Activated CD8-positive, alpha-beta memory T cell treated with anti-CD3 and anti-CD28 coated beads for 48 hours (primary cell): Measurements from ENCODE around the gene BCO1.

Experiments
- DNase-seq, 3 experiments: peaks; one replicate each; pipeline ENCODE4 v3.0.0-alpha.2; 2020; ENCODE audit warnings: low read depth in 2 of 3, low spot score in 2 of 3

The BCO1 gene

GRCh38 chr16:81232740-81233367 lies 5.6 kb upstream of the BCO1 start:
- no peak for DNase-seq

DNA sequence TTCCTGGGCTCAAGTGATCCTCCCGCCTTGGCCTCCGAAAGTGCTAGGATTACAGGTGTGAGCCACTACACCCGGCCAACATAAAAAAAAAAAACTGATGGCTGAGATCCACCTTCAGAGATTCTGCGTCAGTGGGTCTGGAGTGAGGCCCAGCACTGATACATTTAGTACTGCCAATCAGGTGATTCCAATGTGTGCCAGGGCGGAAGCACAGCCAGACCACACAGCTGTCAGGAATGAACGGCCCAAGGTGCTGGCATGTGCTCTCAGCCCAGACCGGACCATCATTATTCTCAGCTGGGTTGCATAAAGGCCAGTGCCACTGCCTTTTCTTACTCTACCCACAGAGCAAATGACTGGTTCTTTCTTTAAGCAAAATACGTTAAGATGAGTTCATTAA lies 1.2 kb upstream of the BCO1 start:
- no peak for DNase-seq

- no peak for DNase-seq
Observed at GRCh38 chr16:81237942-81238295, 570 bp upstream of the BCO1 start.

- DNase-seq, result no peak
Observed at GRCh38 chr16:81239367-81240121, 1.1 kb downstream of the BCO1 start.

DNA sequence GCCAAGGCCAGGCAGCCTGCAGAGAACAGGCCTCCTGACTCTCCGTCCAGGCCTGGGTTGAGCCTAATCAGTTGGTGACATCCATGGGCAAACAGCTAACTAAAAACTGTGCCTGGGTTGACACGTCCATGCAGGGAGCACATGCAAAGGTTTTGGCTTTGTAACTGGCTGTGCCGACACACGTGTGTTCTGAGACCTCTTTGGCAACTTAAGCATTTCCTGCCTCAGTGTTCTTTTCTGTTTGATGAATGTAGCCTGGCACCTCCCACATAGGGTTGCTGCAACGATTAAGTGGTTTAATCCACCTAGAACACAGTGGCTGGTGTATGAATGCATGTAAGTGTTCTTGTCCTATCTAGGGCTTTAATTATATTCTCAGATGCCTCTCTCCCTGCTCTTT lies 3.2 kb downstream of the BCO1 start:
- DNase-seq, result no peak

DNA sequence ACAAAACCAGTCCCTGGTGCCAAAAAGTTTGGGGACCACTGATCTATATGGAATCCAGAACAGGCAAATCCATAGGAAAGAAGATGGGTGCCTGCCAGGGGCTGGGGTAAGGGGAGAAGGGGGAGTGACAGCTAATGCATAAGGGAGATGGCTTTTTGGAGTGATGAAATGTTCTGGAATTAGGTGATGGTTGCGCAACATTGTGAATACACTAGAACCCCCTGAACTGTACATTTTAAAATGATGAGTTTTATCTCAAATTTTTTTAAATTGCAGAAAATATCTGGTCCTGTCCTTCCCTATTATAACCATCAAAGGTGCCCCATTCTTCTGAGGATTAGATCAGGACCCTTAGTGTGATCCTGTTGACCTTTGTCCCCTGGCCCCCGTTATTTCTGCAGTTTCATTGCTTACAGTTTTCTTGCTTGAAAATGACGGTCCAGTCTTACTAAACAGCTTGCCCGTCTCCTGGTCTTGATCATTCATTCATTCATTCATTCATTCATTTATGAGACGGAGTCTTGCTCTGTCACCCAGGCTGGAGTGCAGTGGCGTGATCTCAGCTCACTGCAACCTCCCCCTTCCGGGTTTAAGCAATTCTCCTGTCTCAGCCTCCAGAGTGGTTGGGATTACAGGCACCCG lies 4.6 kb downstream of the BCO1 start:
- no peak for DNase-seq

DNA sequence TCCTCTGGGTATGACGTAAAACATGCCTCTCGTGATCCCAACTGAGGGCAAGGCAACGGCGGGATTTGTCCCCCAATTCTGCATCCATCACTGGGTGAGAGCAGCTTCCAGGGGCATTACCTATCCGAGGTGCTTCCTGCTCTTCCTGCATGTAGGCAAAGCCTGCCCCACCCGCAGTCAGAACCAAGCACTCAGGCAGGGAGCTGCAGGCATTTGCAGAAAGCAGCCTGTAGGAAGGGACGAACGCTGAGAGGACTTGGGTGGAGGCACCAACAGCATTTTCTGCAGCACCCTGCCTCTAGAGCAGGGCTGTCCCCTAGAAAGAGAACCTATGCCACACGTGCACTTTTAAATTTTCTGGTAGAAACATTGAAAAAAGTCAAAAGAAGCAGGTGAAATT lies 5.5 kb downstream of the BCO1 start:
- DNase-seq, result no peak

DNA sequence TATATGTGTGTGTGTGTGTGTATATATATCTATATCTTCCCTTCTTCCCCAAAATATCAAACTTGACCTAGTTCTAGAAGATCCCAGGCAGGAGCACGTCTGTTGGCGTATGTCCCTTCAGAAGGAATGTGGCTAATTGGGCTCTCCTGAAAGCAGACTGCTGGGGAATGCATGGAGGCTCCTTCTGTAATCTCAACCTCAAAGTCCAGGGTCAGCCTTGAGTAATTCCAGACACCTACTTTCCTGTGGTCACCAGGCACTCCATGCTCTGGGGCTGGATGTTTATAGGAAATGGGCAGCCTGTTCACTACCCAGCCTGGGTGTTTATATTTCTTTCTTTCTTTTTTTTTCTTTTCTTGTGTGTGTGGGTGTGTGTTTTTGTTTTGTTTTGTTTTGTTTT lies 13.4 kb downstream of the BCO1 start:
- DNase-seq, result no peak

- no peak for DNase-seq
Observed at GRCh38 chr16:81253141-81253540, 14.7 kb downstream of the BCO1 start.

DNA sequence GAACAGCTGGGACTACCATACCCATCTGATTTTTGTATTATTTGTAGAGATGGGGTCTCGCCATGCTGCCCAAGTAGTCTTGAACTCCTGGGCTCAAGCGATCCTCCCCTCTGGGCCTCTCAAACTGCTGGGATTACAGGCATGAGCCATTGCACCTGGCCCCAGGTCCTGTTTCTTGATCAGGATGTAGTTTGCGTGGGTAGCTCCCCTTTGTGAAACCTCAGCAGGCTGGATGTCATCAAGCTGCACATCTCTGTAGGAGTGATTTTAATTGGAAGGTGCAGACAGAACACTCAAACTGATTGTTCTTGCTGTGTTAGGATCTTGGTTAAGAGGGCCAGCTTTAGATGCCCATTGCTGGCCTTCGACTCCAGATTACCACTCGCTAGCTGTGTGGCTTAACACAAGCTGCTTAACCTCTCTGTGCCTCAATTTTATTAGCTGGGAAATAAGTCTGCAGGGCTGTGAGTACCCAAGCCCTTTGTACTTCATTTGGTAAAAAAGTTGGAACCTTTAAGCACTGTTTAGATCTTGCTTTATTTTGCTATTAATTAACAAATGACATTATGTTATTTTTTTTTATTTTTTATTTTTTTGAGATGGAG lies 16.5 kb downstream of the BCO1 start:
- DNase-seq, result no peak

- DNase-seq, result no peak
Observed at GRCh38 chr16:81259916-81260315, 21.4 kb downstream of the BCO1 start.

DNA sequence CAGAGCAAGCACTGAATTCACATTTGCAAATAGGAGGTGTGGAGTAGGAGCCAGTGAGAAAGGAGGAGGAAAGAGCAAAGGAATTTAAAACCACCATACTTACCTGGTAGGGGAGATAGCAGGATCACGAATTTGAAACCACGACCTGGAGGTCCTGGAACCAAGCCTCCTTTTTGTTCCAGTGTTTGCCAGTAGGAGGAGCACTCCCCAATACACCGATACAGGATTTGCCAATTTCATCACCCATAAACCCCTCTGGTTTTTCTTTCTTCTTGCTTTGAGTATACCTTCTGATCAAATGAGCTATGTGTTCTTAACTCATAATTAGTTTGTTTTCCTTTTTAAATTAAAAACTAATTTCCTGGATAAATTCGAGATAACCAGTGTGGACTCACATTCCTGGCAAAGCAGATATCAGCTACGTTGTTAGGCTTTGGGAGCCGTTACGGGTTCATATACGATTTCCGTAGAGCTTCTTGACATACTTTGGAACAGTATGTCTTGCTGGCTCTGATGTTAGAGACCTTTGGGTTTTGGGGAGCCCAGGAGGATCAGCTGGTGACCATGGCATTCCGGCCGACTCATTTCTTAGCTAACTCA lies 22.7 kb downstream of the BCO1 start:
- DNase-seq, result no peak

- no peak for DNase-seq
Observed at GRCh38 chr16:81263470-81264220, 25.2 kb downstream of the BCO1 start.

- DNase-seq, result no peak
Observed at GRCh38 chr16:81264386-81264785, 25.9 kb downstream of the BCO1 start.

DNA sequence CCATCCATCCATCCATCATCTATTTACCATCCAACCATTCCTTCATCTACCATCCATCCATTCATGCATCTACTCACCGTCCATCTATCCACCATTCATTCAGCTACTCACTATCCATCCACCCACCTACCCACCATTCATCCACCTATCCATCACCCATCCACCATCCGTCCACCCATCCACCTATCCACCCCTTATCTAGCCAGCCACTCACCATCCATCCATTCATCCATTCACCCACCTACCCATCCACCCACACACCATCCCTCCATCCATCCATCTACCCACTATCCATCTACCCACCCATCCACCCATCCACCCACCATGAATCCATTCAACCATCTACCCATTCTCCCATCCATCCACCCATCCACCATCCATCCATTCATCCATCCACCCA lies 26.6 kb downstream of the BCO1 start:
- no peak for DNase-seq

DNA sequence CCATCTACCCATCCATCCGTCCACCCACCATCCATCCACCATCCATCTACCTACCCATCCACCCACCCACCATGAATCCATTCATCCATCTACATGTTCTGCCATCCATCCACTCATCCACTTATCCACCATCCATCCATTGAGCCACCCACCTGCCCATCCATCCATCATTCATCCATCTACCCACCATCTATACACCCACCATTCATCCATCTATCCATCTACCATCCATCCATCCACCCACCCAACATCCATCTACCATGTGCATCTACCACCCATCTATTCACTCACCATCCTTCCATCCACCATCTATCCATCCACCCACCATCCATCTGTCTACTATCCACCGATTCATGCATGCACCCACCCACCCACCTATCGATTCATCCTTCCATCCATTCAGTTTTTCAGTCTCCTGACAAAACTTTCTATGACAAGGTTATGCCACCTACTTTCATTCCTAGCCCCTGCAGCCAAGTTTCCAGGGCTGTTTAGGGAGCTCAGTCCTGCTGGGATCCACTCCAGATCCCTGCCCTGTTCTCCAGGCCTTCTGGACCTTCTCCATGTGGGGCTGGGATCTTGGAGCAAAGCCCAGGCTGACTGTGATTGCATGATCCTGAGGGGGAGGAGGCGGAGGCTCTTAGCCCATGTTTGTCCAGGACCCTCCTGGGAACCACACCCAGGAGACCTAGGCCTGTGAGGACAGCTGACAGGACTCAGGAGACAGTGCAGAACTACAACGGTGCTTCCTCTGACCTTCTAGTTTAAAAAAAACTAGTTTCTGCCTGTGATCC lies 27.4 kb downstream of the BCO1 start:
- DNase-seq, result no peak

GRCh38 chr16:81266680-81267095 lies 28.2 kb downstream of the BCO1 start:
- DNase-seq, result peak in 2 of 3 experiments; percentile 1 to 2

- DNase-seq, result no peak
Observed at GRCh38 chr16:81268509-81268908, 30.0 kb downstream of the BCO1 start.

- no peak for DNase-seq
Observed at GRCh38 chr16:81273223-81273950, 34.9 kb downstream of the BCO1 start.
